Urothelium cell line (cell line): Measurements from ENCODE around the gene USP50.
"Not testable (repeated sequence)": the region's sequence is repeated elsewhere in the genome, so short reads cannot be mapped to it uniquely, and the experiment has no call there.

Experiments used
- DNase-seq: peaks from one replicate; pipeline ENCODE4 v3.0.0; 2011; ENCODE audit warnings: low spot score, mixed read lengths
- FAIRE-seq: peaks from 2 replicates; lab custom pipeline; 2011; peaks lifted over from hg19 to GRCh38; lab: Jason Lieb, UNC

The USP50 gene

DNA sequence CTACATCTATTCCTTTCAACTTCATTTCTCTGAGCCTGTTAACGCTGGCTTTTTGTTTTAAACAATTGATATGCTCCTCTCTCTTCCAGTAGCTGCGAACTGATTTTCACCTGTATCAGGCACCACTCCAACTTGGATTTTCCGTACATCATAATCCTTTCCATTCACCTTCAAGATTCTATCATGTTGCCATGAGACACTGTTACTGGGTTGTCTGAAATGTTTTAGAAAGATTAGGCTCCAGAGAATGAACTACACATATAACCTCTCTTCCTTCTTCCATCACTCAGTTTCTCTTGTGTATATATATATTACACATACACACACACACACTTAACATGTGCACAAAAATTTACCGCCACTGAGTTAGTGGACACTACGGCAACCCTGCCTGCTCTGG lies at the start of gene USP50:
TSS of gene USP50 (minus strand) at position 101 of the 400 bp plus-strand sequence. CDS start 141 bp downstream, outside the sequence.
- FAIRE-seq (no peak), DNase-seq (no peak)

DNA sequence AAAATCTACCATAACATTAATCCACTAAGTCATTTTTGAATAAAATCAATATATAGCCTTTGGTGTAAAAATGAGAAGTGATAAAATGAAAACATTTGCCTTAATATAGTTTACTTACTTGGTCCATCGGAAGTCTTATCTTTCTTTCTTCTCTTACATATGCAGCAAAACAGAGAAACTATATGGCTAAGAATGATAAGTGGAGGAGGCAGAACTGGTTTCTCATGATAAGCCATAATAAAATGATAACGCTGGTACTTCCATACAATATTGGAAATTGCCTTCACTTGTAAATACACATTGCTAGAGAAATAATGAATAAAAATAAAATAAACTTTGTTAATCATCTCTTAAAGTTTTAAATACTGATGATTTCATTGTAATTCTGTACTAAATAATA lies 47.8 kb upstream of the USP50 start:
- DNase-seq, result no peak
- no peak for FAIRE-seq

GRCh38 chr15:50593761-50594160 lies 47.3 kb upstream of the USP50 start:
- no peak for DNase-seq
- FAIRE-seq, result no peak

DNA sequence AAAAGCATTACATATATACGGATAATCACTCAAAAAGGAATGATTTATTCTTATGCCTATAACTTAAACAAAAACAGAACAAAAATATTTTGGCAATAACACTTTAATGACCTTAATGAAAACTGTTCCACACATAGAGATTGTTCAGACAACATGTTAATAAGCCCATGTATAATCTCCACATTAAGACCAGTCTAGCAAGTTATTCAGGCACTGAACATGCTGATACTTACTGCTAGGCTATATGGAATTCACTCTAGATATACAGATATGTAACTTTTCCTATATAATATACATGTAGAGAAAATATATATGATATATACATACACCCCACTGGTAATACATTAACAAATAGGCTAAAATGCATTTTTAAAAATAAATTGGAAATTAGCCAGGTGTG lies 43.8 kb upstream of the USP50 start:
- FAIRE-seq (no peak), DNase-seq (no peak)

DNA sequence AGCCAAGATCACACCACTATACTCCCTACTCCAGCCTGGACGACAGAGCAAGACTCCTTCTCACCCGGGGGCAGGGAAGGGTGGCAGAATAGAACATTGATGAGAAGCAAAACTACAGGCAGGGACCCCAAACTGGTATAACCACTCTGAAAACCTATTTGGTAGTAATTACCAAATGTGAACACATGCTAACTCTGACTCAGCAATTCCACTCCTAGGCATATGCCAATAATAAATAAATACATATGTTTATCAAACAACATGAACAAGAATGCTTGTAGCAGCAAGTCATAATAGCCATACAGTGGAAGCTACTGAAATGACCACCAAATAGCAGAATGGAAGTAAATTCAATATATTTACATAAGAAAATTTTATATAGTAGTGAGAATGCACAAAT lies 31.0 kb upstream of the USP50 start:
- FAIRE-seq (no peak), DNase-seq (no peak)

DNA sequence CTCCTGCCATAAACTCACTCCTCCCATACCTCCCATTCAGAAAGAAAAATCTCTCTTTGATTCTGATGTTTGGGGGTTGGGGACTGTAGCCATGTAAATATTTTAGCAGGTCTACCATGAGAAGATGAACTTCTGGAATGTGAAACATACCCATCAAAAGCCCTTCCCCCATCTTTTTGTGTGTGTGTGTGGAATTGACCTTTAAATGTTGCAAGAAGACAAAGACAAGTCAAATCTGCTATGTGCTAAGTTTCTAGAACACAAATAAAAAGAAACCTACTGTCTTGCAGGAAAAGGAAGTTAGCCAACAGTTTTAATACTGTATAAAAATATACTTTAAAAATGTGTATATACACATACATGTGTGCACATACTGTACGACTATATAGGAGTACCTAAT lies 29.7 kb upstream of the USP50 start:
- FAIRE-seq (no peak), DNase-seq (no peak)

DNA sequence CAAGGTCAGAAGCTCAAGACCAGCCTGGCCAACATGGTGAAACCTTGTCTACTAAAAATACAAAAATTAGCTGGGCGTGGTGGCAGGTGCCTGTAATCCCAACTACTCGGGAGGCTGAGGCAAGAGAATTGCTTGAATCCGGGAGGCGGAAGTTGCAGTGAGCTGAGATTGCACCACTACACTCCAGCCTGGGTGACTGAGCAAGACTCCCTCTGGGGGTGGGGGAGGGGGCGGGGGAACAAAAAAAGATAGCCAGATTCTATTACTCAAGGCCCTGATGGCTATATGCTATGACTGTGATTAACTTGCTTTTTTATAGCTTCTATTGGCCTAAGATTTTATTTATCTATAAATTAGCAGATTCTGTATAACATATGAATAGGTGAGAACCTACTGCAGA lies 27.4 kb upstream of the USP50 start:
- not testable (repeated sequence) for DNase-seq, FAIRE-seq

GRCh38 chr15:50563756-50564155 lies 17.3 kb upstream of the USP50 start:
- FAIRE-seq, result no peak
- DNase-seq, result no peak

DNA sequence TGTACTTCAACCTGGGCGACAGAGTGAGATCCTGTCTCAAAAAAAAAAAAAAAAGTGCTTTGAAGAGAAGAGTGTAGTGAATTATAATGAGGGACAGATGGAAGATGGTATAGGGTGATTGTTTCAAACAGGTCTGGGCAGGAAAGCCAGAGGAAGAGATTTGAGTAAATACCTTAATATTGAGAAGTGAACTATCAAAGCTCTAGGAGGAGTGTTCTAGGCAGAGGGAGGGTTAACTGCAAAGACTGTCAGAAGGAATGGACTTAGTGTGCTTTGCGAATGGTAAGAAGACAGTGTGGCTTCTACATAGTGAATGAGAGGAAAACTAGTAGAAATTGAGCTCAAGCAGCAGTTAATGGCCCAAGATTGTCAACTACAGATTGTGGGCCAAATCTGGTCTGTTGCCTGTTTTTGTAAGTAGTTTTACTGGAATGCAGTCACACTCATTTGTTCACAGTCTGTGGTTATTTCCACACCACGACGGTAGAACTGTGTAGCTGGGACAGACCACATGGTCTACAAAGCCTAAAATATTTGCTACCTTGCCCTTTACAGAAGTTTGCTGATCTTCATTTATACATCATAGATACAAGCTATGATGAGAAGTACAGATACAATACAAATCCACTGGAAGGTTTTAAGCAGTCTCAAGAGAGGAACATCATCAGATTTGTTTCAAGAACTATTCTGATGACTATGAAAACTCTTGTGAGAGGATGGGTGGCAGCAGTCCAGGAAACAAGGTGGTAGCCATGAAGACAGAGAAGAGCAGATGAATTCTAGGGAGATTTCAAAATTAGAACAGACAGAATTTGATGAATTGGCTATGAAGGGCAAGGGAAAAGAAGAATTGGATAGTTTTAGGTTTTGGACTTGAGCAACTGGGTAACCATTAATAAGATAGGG lies 16.5 kb upstream of the USP50 start:
- DNase-seq, result no peak
- no peak for FAIRE-seq

GRCh38 chr15:50558012-50558411 lies 11.5 kb upstream of the USP50 start:
- FAIRE-seq (no peak), DNase-seq (no peak)

- FAIRE-seq (no peak), DNase-seq (no peak)
Measured at GRCh38 chr15:50556642-50557371, 10.3 kb upstream of the USP50 start.

DNA sequence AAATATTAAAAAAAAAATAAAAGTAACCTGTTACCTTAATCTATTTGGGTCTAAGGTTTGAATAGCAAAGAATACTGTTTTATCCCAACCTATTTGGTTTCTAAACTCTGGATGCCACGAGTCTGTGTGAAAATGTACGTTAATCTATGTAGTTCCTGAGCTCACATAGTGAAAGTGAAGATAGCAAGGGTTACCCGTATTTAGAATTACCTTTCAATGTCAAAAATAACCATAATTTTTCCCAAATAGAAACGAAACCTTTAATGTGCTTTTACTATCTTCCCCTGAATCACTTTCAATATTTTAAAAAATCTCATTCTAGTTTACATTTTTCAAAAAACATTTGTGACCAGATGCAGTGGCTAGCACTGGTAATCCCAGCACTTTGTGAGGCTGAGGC lies 5.8 kb upstream of the USP50 start:
- DNase-seq (no peak), FAIRE-seq (no peak)

DNA sequence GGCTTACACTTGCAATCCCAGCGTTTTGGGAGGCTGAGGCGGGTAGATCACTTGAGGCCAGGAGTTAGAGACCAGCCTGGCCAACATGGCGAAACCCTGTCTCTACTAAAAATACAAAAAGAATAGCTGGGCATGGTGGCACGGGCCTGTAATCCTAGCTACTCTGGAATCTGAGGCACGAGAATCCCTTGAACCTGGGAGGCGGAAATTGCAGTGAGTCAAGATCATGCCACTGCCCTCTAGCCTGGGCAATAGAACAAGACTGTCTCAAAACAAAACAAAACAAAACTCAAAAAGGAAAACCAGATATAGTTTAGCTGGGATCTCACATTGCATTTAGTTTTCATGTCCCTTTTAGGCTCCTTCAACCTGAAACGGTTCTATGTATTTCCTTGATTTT lies 2.9 kb upstream of the USP50 start:
- no peak for FAIRE-seq
- DNase-seq, result no peak

GRCh38 chr15:50544368-50544767 lies 2.1 kb downstream of the USP50 start:
- no peak for DNase-seq
- no peak for FAIRE-seq

- FAIRE-seq (no peak), DNase-seq (no peak)
Measured at GRCh38 chr15:50543556-50543955, 2.9 kb downstream of the USP50 start.

DNA sequence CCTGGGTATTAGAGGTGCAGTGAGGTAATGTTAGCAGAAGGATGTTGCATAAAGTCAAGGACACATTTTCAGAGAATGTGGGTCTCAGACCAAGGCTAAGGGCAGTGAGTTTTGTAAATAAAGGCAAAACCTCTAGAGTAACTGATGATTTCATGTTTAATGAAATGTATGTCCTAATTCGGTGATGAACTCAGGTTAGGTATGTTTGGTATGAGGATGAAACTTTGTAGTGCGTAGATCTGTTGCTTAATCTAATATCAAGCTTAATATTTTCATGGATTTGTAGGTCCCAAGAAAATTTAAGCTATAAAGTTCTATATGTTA lies 3.6 kb downstream of the USP50 start:
- FAIRE-seq (no peak), DNase-seq (no peak)

GRCh38 chr15:50531766-50532165 lies 14.7 kb downstream of the USP50 start:
- DNase-seq, result no peak
- no peak for FAIRE-seq

GRCh38 chr15:50531163-50531562 lies 15.3 kb downstream of the USP50 start:
- FAIRE-seq, result no peak
- no peak for DNase-seq

DNA sequence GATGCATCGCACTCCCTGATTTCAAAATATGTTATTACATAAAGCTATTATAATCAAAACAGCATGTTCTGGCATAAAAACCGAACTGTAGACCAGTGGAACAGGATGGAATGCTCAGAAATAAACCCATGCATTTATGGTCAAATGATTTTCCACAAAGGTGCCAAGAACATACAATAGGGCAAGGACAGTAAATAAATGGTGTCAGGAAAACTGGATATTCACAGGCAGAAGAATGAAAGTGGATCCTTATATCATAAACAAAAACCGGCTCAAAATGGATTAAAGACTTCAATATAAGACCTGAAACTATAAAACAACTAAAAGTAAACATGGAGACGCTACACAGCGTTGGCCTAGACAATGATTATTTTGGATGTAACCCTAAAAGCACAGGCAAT lies 22.6 kb downstream of the USP50 start:
- FAIRE-seq (no peak), DNase-seq (no peak)

GRCh38 chr15:50519740-50520425 lies 26.6 kb downstream of the USP50 start:
- DNase-seq (no peak), FAIRE-seq (no peak)

DNA sequence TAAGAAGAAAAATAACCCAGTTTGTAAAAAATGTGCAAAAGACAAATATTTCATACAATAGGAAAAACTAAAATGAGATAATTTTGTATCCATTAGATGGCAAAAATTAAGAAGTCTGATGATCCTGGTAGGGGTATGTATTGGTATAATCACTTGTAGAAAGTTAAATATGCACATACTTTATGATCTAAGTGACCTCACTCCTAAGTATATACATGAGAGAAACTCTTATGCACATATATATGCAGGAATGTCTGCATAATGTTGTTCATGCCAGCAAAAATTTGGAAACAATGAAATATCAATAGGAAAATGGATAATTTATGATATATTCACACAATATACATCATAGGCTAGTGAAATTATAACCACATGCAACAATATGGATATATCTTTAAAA lies 33.5 kb downstream of the USP50 start:
- FAIRE-seq, result no peak
- DNase-seq, result no peak

DNA sequence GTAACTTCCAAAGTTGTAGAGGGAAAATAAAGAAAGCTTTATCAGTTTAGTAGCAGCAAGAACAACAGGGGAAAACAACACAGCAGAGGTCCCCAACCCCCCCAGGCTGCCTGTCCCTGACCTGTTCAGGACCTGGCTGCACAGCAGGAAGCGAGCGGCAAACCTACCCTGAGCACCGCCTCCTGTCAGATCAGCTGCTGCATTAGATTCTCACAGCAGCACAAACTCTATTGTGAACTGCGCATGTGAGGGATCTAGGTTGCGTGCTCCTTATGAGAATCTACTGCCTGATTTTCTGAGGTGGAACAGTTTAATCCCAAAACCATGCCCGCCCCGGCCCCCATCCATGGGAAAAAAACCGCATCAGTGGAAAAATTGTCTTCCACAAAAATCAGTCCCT lies 40.3 kb downstream of the USP50 start:
- no peak for DNase-seq
- FAIRE-seq, result no peak
